ENCODE data around the gene KDM2B.

KDM2B gene

GRCh38 chr12:121399391-121400331 lies 181.2 kb downstream of the KDM2B start, which contains the start of gene RNF34:
TSS of gene RNF34 (plus strand) at chr12:121400118. CDS start at chr12:121400213, 95 bp downstream.
- H3K18ac ChIP-seq (ENCODE audit: low read length) = peak within 1 kb of the TSS; percentile 62
- H3K4me3 ChIP-seq (ENCODE audit: low read length) = peak within 1 kb of the TSS; percentile 93
- no peak within 1 kb of the TSS for H4K5ac ChIP-seq (ENCODE audit: low read length)
- peak within 1 kb of the TSS; percentile 97 for H3K23ac ChIP-seq (ENCODE audit: low read length)
- peak within 1 kb of the TSS; percentile 99 for H3K9ac ChIP-seq (ENCODE audit: low read length)
- H4K8ac ChIP-seq (ENCODE audit: low read depth, low read length) = no peak within 1 kb of the TSS
- H3K36me3 ChIP-seq (ENCODE audit: control insufficient read depth, insufficient read depth, low read length) = no peaks in the 10 kb centered on the region
- peak within 1 kb of the TSS; percentile 99 for H3K56ac ChIP-seq (ENCODE audit: low read length)
- H3K27me3 ChIP-seq (ENCODE audit: insufficient read depth, low read length, poor library complexity) = no peaks in the 10 kb centered on the region
- peaks cover 17% of the 10 kb centered on the region for H3K79me2 ChIP-seq (ENCODE audit: control insufficient read depth, insufficient read depth, low read length)
- H3K4ac ChIP-seq (ENCODE audit: low read depth, low read length) = peak within 1 kb of the TSS; percentile 94
- peaks cover 3% of the 10 kb centered on the region for H3K79me1 ChIP-seq (ENCODE audit: low read length)
- H2BK120ac ChIP-seq (ENCODE audit: low read depth, low read length) = no peak within 1 kb of the TSS
- peak within 1 kb of the TSS; percentile 66 for H3K27ac ChIP-seq (ENCODE audit: low read depth, low read length)
- H2BK5ac ChIP-seq (ENCODE audit: low read length) = peak within 1 kb of the TSS; percentile 67
- H2AK5ac ChIP-seq (ENCODE audit: low read length) = no peak within 1 kb of the TSS
- peak; percentile 99 for DNase-seq
- peak within 1 kb of the TSS; percentile 60 for H3K4me2 ChIP-seq (ENCODE audit: low read length)
- WGBS (ENCODE audit: extremely low coverage, insufficient coverage, low lambda C conversion rate) = no CpG with 5 or more reads among the region's 77 CpGs
- H2BK15ac ChIP-seq (replicated peaks; ENCODE audit: low read depth) = no peak within 1 kb of the TSS
- H3K4me1 ChIP-seq (ENCODE audit: control insufficient read depth, low read depth, low read length) = no peaks in the 10 kb centered on the region

- no peaks in the 10 kb centered on the region for H3K27me3 ChIP-seq (ENCODE audit: insufficient read depth, low read length, poor library complexity)
- no peak overlapping the region for H4K8ac ChIP-seq (ENCODE audit: low read depth, low read length)
- H3K56ac ChIP-seq (ENCODE audit: low read length) = no peak overlapping the region
- peaks cover 2% of the 10 kb centered on the region for H3K79me1 ChIP-seq (ENCODE audit: low read length)
- H2BK120ac ChIP-seq (ENCODE audit: low read depth, low read length) = no peak overlapping the region
- H4K5ac ChIP-seq (ENCODE audit: low read length) = no peak overlapping the region
- H2AK5ac ChIP-seq (ENCODE audit: low read length) = no peak overlapping the region
- no peak overlapping the region for H3K4ac ChIP-seq (ENCODE audit: low read depth, low read length)
- no peak overlapping the region for H3K9ac ChIP-seq (ENCODE audit: low read length)
- no peak overlapping the region for H2BK15ac ChIP-seq (replicated peaks; ENCODE audit: low read depth)
- no peak overlapping the region for H3K18ac ChIP-seq (ENCODE audit: low read length)
- no peaks in the 10 kb centered on the region for H3K36me3 ChIP-seq (ENCODE audit: control insufficient read depth, insufficient read depth, low read length)
- WGBS (ENCODE audit: extremely low coverage, insufficient coverage, low lambda C conversion rate) = no CpG with 5 or more reads among the region's 5 CpGs
- no peaks in the 10 kb centered on the region for H3K4me1 ChIP-seq (ENCODE audit: control insufficient read depth, low read depth, low read length)
- H3K4me3 ChIP-seq (ENCODE audit: low read length) = no peak overlapping the region
- no peak overlapping the region for H3K23ac ChIP-seq (ENCODE audit: low read length)
- no peak for DNase-seq
- H3K79me2 ChIP-seq (ENCODE audit: control insufficient read depth, insufficient read depth, low read length) = peaks cover 15% of the 10 kb centered on the region
- H3K4me2 ChIP-seq (ENCODE audit: low read length) = no peak overlapping the region
- H2BK5ac ChIP-seq (ENCODE audit: low read length) = no peak overlapping the region
- no peak overlapping the region for H3K27ac ChIP-seq (ENCODE audit: low read depth, low read length)
These were observed 182.5 kb downstream of the KDM2B start for GRCh38 chr12:121398355-121398754.

GRCh38 chr12:121397521-121397920 lies 183.3 kb downstream of the KDM2B start:
- H3K27ac ChIP-seq (ENCODE audit: low read depth, low read length) = no peak overlapping the region

GRCh38 chr12:121392325-121392716 lies 188.5 kb downstream of the KDM2B start:
- no peaks in the 10 kb centered on the region for H3K79me1 ChIP-seq (ENCODE audit: low read length)
- no CpG with 5 or more reads among the region's 3 CpGs for WGBS (ENCODE audit: extremely low coverage, insufficient coverage, low lambda C conversion rate)
- H3K27me3 ChIP-seq (ENCODE audit: insufficient read depth, low read length, poor library complexity) = no peaks in the 10 kb centered on the region
- DNase-seq = no peak
- H3K4me1 ChIP-seq (ENCODE audit: control insufficient read depth, low read depth, low read length) = no peaks in the 10 kb centered on the region
- no peak overlapping the region for H4K5ac ChIP-seq (ENCODE audit: low read length)
- H3K27ac ChIP-seq (ENCODE audit: low read depth, low read length) = no peak overlapping the region
- H2BK5ac ChIP-seq (ENCODE audit: low read length) = no peak overlapping the region
- no peaks in the 10 kb centered on the region for H3K79me2 ChIP-seq (ENCODE audit: control insufficient read depth, insufficient read depth, low read length)
- no peak overlapping the region for H2BK120ac ChIP-seq (ENCODE audit: low read depth, low read length)
- no peak overlapping the region for H3K23ac ChIP-seq (ENCODE audit: low read length)
- H3K18ac ChIP-seq (ENCODE audit: low read length) = no peak overlapping the region
- H3K4me3 ChIP-seq (ENCODE audit: low read length) = no peak overlapping the region
- no peak overlapping the region for H3K56ac ChIP-seq (ENCODE audit: low read length)
- H3K4me2 ChIP-seq (ENCODE audit: low read length) = no peak overlapping the region
- no peaks in the 10 kb centered on the region for H3K36me3 ChIP-seq (ENCODE audit: control insufficient read depth, insufficient read depth, low read length)
- H2AK5ac ChIP-seq (ENCODE audit: low read length) = no peak overlapping the region
- H3K9ac ChIP-seq (ENCODE audit: low read length) = no peak overlapping the region
- H4K8ac ChIP-seq (ENCODE audit: low read depth, low read length) = no peak overlapping the region
- H3K4ac ChIP-seq (ENCODE audit: low read depth, low read length) = no peak overlapping the region
- no peak overlapping the region for H2BK15ac ChIP-seq (replicated peaks; ENCODE audit: low read depth)

More at GRCh38 chr12:121397521-121397920, 183.3 kb downstream of the KDM2B start:
- Histone ChIP-seq H3K4me3 (ENCODE audit: low read length) (no peak overlapping the region), H3K4ac (ENCODE audit: low read depth, low read length) (no peak overlapping the region), H2BK5ac (ENCODE audit: low read length) (no peak overlapping the region), H2BK15ac (replicated peaks; ENCODE audit: low read depth) (no peak overlapping the region), H3K36me3 (ENCODE audit: control insufficient read depth, insufficient read depth, low read length) (no peaks in the 10 kb centered on the region), H3K4me1 (ENCODE audit: control insufficient read depth, low read depth, low read length) (no peaks in the 10 kb centered on the region), H3K56ac (ENCODE audit: low read length) (no peak overlapping the region), H3K23ac (ENCODE audit: low read length) (no peak overlapping the region), H2BK120ac (ENCODE audit: low read depth, low read length) (no peak overlapping the region), H2AK5ac (ENCODE audit: low read length) (no peak overlapping the region), H3K79me1 (ENCODE audit: low read length) (peaks cover 2% of the 10 kb centered on the region), H4K5ac (ENCODE audit: low read length) (no peak overlapping the region), H3K27me3 (ENCODE audit: insufficient read depth, low read length, poor library complexity) (no peaks in the 10 kb centered on the region), H3K4me2 (ENCODE audit: low read length) (no peak overlapping the region), H3K9ac (ENCODE audit: low read length) (no peak overlapping the region), H3K18ac (ENCODE audit: low read length) (no peak overlapping the region), H4K8ac (ENCODE audit: low read depth, low read length) (no peak overlapping the region), H3K79me2 (ENCODE audit: control insufficient read depth, insufficient read depth, low read length) (peaks cover 15% of the 10 kb centered on the region)
- no peak for DNase-seq
- WGBS (ENCODE audit: extremely low coverage, insufficient coverage, low lambda C conversion rate) = no CpG with 5 or more reads among the region's 14 CpGs

GRCh38 chr12:121391619-121392324 lies 189.1 kb downstream of the KDM2B start:
- no peak overlapping the region for H3K4ac ChIP-seq (ENCODE audit: low read depth, low read length)
- H3K27ac ChIP-seq (ENCODE audit: low read depth, low read length) = no peak overlapping the region
- no peak overlapping the region for H2BK15ac ChIP-seq (replicated peaks; ENCODE audit: low read depth)
- no peak overlapping the region for H3K23ac ChIP-seq (ENCODE audit: low read length)
- no peak overlapping the region for H4K8ac ChIP-seq (ENCODE audit: low read depth, low read length)
- no peak overlapping the region for H2BK5ac ChIP-seq (ENCODE audit: low read length)
- H3K36me3 ChIP-seq (ENCODE audit: control insufficient read depth, insufficient read depth, low read length) = no peaks in the 10 kb centered on the region
- no peak overlapping the region for H3K56ac ChIP-seq (ENCODE audit: low read length)
- H2AK5ac ChIP-seq (ENCODE audit: low read length) = no peak overlapping the region
- no peak overlapping the region for H3K18ac ChIP-seq (ENCODE audit: low read length)
- no peak overlapping the region for H3K9ac ChIP-seq (ENCODE audit: low read length)
- H3K4me1 ChIP-seq (ENCODE audit: control insufficient read depth, low read depth, low read length) = no peaks in the 10 kb centered on the region
- no peak overlapping the region for H4K5ac ChIP-seq (ENCODE audit: low read length)
- no peaks in the 10 kb centered on the region for H3K27me3 ChIP-seq (ENCODE audit: insufficient read depth, low read length, poor library complexity)
- no peak overlapping the region for H3K4me3 ChIP-seq (ENCODE audit: low read length)
- WGBS (ENCODE audit: extremely low coverage, insufficient coverage, low lambda C conversion rate) = no CpG with 5 or more reads among the region's 10 CpGs
- H3K79me1 ChIP-seq (ENCODE audit: low read length) = no peaks in the 10 kb centered on the region
- DNase-seq = no peak
- no peak overlapping the region for H2BK120ac ChIP-seq (ENCODE audit: low read depth, low read length)
- no peaks in the 10 kb centered on the region for H3K79me2 ChIP-seq (ENCODE audit: control insufficient read depth, insufficient read depth, low read length)
- no peak overlapping the region for H3K4me2 ChIP-seq (ENCODE audit: low read length)
